ENCODE measurements around the gene ZBTB45.
"Not testable (repeated sequence)": the region's sequence is repeated elsewhere in the genome, so short reads cannot be mapped to it uniquely, and the experiment has no call there.

ZBTB45 gene

GRCh38 chr19:58511353-58512208 is 8.0 kb downstream of the ZBTB45 start, which contains the start of gene SLC27A5:
TSS of gene SLC27A5 (minus strand) at chr19:58511992. CDS start at chr19:58511955, 37 bp downstream.
- no peak for DNase-seq (ENCODE audit: low read depth in 2 of 2, low spot score in 1 of 2)

DNA sequence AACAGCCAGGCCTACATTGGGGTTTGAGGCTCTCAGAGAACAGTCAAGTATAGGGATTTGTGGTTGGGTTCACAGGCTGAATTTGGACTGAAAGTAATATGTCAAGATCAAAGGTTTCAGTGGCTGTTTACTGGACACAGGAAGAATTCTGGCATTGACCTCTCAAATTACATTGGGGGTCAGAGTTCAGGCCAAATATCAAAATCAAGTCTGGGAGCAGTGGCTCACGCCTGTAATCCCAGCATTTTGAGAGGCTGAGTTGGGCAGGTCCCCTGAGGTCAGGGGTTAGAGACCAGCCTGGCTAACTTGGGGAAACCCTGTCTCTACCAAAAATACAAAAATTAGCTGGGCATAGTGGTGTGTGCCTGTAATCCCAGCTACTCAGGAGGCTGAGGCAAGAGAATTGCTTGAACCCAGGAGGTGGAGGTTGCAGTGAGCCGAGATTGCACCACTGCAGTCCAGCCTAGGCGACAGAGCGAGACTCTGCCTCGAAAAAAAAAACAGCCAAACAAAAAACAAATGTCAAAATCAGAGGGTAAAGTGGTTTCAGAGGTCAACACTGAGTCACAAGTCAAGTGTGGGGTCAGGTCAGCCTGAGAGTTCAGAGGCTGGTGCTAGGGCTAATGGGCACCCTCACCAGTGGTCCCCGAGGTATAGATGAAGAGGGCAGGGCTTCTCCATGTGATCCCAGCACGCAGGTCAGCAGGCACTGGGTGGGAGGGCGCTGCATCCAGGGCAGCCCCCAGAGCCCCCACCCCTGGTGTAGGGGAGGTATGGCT is 9.3 kb downstream of the ZBTB45 start:
- DNase-seq (ENCODE audit: low read depth in 2 of 2, low spot score in 1 of 2): no peak

GRCh38 chr19:58509731-58510083 is 9.9 kb downstream of the ZBTB45 start:
- DNase-seq (ENCODE audit: low read depth in 2 of 2, low spot score in 1 of 2): no peak

DNA sequence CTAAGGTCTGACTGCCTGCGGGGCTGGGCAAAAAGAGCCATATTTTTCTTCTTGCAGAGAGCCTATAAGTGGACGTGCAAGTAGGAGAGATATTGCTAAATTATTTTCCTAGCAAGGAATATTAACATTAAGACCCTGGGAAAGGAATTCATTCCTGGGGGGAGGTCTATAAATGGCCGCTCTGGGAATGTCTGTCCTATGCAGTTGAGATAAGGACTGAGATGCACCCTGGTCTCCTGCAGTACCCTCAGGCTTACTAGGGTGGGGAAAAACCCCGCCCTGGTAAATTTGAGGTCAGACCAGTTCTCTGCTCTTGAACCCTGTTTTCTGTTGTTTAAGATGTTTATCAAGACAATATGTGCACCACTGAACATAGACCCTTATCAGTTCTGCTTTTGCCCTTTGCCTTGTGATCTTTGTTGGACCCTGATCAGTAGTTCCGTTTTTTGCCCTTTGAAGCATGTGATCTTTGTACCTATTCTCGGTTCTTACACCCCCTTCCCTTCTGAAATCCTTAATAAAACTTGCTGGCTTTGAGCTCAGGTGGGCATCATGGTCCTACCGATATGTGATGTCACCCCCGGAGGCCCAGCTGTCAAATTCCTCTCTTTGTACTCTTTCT is 11.9 kb downstream of the ZBTB45 start:
- not testable (repeated sequence) for DNase-seq (ENCODE audit: low read depth in 2 of 2, low spot score in 1 of 2)

GRCh38 chr19:58500242-58500641 is 19.4 kb downstream of the ZBTB45 start:
- DNase-seq (ENCODE audit: low read depth in 2 of 2, low spot score in 1 of 2): no peak

GRCh38 chr19:58499021-58499927 is 20.3 kb downstream of the ZBTB45 start:
- DNase-seq (ENCODE audit: low read depth in 2 of 2, low spot score in 1 of 2): peak; percentile 94

- DNase-seq (ENCODE audit: low read depth in 2 of 2, low spot score in 1 of 2): no peak
Observed at GRCh38 chr19:58498316-58499020, 21.1 kb downstream of the ZBTB45 start.

DNA sequence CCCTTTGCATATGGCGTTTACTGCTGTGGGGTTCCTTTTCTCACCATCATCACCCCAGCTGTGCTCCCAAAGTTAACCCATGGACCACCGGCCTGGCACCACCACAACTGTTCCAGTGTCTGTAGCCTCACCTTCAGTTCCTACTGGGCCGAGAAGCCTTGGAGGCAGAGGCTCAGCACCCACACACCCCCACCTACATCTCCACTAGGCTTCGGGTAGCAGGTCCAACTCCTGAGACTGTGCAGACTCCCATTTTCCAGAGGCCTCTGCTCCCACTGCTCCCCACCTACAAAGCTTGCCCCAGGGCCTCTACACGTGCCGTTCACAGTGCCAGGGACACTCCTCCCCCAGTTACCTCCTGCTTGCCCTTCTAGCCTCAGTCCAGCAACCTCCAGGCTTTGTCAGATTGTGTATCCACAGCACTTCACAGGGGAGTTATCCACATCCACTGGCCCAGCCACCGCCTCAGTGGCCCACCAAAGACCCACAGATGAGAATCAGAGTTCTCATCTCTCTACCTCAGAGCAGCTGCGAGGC is 21.9 kb downstream of the ZBTB45 start:
- no peak for DNase-seq (ENCODE audit: low read depth in 2 of 2, low spot score in 1 of 2)

DNA sequence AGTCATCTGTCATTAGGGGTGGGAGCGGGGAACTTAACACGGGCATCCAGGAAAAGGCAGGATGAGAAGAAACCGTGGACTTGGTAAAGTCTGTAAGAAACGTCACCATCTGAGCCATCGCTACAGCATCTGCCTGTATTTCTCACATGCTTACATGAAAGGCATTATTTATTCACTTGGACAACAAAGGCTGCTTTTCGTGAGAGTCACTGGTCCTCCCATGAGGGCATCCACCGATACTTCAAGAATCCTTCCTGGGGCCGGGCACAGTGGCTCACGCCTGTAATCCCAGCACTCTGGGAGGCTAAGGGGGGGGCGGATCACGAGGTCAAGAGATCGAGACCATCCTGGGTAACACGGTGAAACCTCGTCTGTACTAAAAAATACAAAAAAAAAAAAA is 27.3 kb downstream of the ZBTB45 start:
- DNase-seq (ENCODE audit: low read depth in 2 of 2, low spot score in 1 of 2): no peak

GRCh38 chr19:58491393-58491792 is 28.2 kb downstream of the ZBTB45 start:
- DNase-seq (ENCODE audit: low read depth in 2 of 2, low spot score in 1 of 2): no peak

DNA sequence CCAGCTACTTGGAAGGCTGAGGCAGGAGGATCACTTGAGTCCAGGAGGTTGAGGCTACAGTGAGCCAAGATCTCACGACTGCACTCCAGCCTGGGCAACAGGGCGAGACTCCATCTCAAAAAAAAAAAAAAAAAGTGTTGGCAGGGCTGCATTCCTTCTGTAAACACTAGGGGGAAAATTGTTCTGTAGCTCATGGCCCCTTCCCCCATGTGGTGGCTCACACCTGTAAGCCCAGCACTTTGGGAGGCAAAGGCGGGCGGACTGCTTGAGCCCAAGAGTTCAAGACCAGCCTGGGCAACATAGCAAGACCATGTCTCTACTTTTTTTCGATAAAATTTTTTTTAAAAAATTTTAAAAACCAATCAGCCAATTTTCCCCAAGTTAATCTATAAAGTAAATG is 35.3 kb downstream of the ZBTB45 start:
- not testable (repeated sequence) for DNase-seq (ENCODE audit: low read depth in 2 of 2, low spot score in 1 of 2)

- DNase-seq (ENCODE audit: low read depth in 2 of 2, low spot score in 1 of 2): no peak
Observed at GRCh38 chr19:58483776-58484175, 35.8 kb downstream of the ZBTB45 start.

DNA sequence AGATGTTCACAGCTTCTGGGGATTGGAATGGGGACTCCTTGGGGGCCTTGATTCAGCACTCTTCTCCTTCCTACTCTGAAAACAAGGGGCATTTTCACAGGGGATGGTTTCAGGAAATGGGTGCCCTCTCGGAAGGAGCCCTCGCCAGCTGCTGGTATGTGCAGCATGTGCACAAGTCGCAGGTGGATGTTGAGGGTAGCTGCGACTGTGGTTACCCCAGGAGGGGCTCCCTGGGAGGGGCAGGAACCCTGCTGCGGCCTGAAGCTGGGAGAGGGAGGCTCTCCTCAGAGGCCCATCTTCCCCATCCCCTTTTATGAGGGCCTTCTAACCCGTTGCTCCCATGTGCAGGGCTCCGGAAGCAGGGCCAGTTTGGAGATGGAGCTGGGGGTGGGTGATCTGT is 37.2 kb downstream of the ZBTB45 start:
- DNase-seq (ENCODE audit: low read depth in 2 of 2, low spot score in 1 of 2): no peak

GRCh38 chr19:58480831-58481230 is 38.8 kb downstream of the ZBTB45 start:
- no peak for DNase-seq (ENCODE audit: low read depth in 2 of 2, low spot score in 1 of 2)

DNA sequence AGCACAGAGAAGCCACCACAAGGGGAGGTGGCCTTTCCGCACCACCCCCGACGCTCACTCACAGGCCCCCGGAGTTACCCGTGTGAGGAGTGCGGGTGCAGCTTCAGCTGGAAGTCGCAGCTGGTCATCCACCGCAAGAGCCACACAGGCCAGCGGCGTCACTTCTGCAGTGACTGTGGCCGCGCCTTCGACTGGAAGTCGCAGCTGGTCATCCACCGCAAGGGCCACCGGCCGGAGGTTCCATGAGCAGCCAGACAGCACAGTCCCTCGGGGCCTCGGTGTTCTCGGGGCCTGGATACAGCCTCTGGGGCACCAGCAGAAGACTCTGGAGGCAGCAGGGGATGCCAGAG is 39.2 kb downstream of the ZBTB45 start:
- DNase-seq (ENCODE audit: low read depth in 2 of 2, low spot score in 1 of 2): no peak

DNA sequence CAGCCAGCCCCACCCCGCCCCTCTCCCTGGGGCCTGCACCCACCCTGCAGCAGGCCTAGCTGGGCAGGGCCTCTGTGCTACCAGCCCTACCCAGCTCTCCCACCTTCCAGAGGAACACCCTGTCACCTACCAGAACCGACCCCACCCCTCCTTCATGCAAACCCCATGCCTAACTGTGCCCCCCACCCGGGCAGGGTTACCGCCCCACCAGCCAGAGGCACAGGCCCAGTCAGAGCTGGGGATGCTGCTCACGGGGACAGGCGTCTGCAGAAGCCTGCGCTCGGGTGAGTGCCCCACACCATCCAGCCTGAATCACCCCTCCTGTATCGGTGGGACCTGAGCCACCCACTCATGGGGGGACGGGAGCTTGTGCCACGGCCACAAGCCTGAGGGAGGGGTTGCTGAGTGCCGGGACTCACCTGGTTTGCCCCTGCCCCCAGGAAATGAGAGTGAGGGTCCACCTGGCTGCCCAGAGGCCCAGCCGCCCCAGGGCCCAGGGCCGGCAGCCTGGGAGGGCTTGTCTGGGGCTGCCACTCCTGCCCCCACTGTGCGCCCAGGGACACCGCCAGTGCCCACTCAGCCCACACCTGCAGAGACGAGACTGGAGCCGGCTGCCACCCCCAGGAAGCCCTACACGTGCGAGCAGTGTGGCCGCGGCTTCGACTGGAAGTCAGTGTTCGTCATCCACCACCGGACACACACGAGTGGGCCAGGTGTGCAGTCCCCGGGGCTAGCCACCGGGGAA is 39.7 kb downstream of the ZBTB45 start:
- no peak for DNase-seq (ENCODE audit: low read depth in 2 of 2, low spot score in 1 of 2)

DNA sequence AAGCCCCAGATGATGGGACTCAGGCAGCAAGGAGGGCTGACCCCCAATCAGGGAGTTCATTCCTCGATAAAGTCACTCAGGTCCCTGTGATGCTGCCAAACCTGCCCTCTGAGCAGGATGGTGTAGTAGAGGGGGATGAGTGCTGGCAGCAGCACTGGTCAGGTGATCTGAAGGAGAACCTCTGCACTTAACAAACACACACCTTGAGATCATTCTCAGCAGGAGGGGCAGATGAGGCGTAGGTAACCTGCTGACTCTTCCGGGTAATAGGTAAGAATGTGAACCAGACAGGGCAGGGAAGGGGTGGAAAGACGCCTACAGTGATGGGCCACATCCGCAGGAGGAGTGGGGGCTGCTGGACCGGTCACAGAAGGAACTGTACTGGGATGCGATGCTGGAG is 40.3 kb downstream of the ZBTB45 start:
- no peak for DNase-seq (ENCODE audit: low read depth in 2 of 2, low spot score in 1 of 2)

GRCh38 chr19:58477871-58478270 is 41.7 kb downstream of the ZBTB45 start:
- no peak for DNase-seq (ENCODE audit: low read depth in 2 of 2, low spot score in 1 of 2)

DNA sequence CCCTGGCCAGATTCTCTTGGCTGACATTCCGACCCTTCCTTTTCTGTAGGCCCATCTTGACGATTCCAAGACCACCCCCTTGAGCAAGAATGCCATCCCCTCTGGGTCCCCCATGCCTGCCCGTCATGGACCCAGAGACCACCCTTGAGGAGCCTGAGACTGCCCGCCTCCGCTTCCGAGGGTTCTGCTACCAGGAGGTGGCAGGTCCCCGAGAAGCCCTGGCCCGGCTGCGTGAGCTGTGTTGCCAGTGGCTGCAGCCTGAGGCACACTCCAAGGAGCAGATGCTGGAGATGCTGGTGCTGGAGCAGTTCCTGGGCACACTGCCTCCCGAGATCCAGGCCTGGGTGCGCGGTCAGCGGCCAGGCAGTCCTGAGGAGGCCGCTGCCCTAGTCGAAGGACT is 42.5 kb downstream of the ZBTB45 start:
- no peak for DNase-seq (ENCODE audit: low read depth in 2 of 2, low spot score in 1 of 2)
